SU-DHL-6 (cell line): ENCODE results near the gene MEIS1.

ENCODE experiments used
- H2AFZ ChIP-seq: fragments of 200-600 bp; sonication (generic); 2 replicates; pipeline ENCODE4 v1.6.1; 2014; ENCODE audit warnings: low read depth, mild to moderate bottlenecking, moderate library complexity, mixed read lengths, antibody characterized with exemption, low read length; ENCODE audit not compliant: severe bottlenecking
- H3F3A ChIP-seq: fragments of 200-600 bp; shearing (Covaris generic); 2 replicates; pipeline ENCODE4 v1.6.0; 2016; ENCODE audit warnings: antibody characterized with exemption, mild to moderate bottlenecking; ENCODE audit not compliant: insufficient read depth
- H3K27ac ChIP-seq: fragments of 200-600 bp; sonication (generic); 2 replicates; pipeline ENCODE4 v1.5.1; 2016; ENCODE audit warnings: low read depth, mild to moderate bottlenecking, low read length, moderate library complexity, mixed read lengths
- H3K27me3 ChIP-seq: fragments of 200-600 bp; sonication (generic), shearing (Covaris generic); 2 replicates; pipeline ENCODE4 v1.6.0; 2014; ENCODE audit warnings: mild to moderate bottlenecking, low read length
- H3K36me3 ChIP-seq: fragments of 200-600 bp; sonication (generic); 2 replicates; pipeline ENCODE4 v1.6.1; 2014; ENCODE audit warnings: mild to moderate bottlenecking, low read length, mixed read lengths
- H3K4me2 ChIP-seq: fragments of 300-600, 200-600 bp; shearing (Covaris generic), sonication (generic); 2 replicates; pipeline ENCODE4 v1.6.0; 2014; ENCODE audit warnings: low read length, low read depth, mild to moderate bottlenecking; ENCODE audit not compliant: poor library complexity, severe bottlenecking
- H3K4me3 ChIP-seq: fragments of 200-600 bp; sonication (generic); 2 replicates; pipeline ENCODE4 v1.5.1; 2014; ENCODE audit warnings: antibody characterized with exemption, low read length, mild to moderate bottlenecking, mixed read lengths; ENCODE audit not compliant: insufficient read depth, poor library complexity, severe bottlenecking
- H3K79me2 ChIP-seq: fragments of 200-600 bp; sonication (generic); 2 replicates; pipeline ENCODE4 v1.6.1; 2014; ENCODE audit warnings: mild to moderate bottlenecking, low read length, moderate library complexity; ENCODE audit not compliant: insufficient read depth
- H3K9ac ChIP-seq: fragments of 200-600 bp; sonication (generic); 2 replicates; pipeline ENCODE4 v1.7.0; 2014; ENCODE audit warnings: mild to moderate bottlenecking, low read length
- H3K9me2 ChIP-seq: fragments of 200-600 bp; sonication (generic); replicated peaks from 2 replicates; pipeline ENCODE4 v1.6.1; 2014; ENCODE audit warnings: low read length; ENCODE audit not compliant: insufficient read depth
- H3K9me3 ChIP-seq: fragments of 200-600 bp; sonication (generic); 2 replicates; pipeline ENCODE4 v1.6.1; 2014; ENCODE audit warnings: low read length, mixed read lengths; ENCODE audit not compliant: insufficient read depth
- H4K20me1 ChIP-seq: fragments of 200-600 bp; sonication (generic); 2 replicates; pipeline ENCODE4 v1.6.1; 2014; ENCODE audit warnings: low read depth, mild to moderate bottlenecking, antibody characterized with exemption, low read length, moderate library complexity, mixed read lengths
- CTCF ChIP-seq: fragments of 200-600 bp; sonication (generic); IDR thresholded peaks from one replicate; pipeline ENCODE4 v1.5.1; 2017; ENCODE audit warnings: antibody characterized with exemption, mild to moderate bottlenecking, low read length, moderate library complexity; ENCODE audit not compliant: insufficient read depth, poor library complexity, severe bottlenecking
- EZH2phosphoT487 ChIP-seq: fragments of 200-600 bp; sonication (generic), shearing (Covaris generic); conservative IDR thresholded peaks from 2 replicates; pipeline ENCODE4 v1.6.1; 2018; ENCODE audit warnings: mild to moderate bottlenecking, antibody characterized with exemption, low read length, moderate library complexity, mixed read lengths

The MEIS1 gene

DNA sequence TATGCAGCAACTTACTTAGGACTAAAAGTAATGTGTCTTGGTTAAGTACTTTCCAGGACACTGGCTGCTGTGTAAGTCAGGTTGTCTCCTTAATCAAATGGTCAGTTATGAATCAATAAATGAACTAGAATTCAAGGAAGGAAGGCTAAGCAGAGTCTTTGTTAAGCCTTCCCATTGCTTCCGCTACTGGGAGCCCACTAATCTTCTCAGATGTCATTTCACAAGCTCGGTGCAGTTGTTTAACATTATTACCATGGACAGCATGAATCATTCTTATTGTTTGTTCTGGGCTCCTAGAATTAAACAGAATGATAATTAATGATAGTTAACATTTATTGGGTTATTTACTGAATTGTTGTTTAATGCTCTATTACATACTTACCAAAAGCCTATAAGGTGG is 26.0 kb upstream of the MEIS1 start:
- Histone ChIP-seq H3K27ac (no peak overlapping the region), H3K9me3 (no peaks in the 10 kb centered on the region), H3K79me2 (no peaks in the 10 kb centered on the region), H3K4me3 (no peak overlapping the region), H3K27me3 (no peaks in the 10 kb centered on the region), H3K36me3 (no peaks in the 10 kb centered on the region), H3K4me2 (no peak overlapping the region), H2AFZ (no peak overlapping the region), H3K9ac (no peak overlapping the region), H4K20me1 (no peaks in the 10 kb centered on the region), H3K9me2 (no peaks in the 10 kb centered on the region), H3F3A (no peaks in the 10 kb centered on the region)
- no peak for TF ChIP-seq EZH2phosphoT487
- TF ChIP-seq CTCF: no peak

- H4K20me1 ChIP-seq: no peaks in the 10 kb centered on the region
- H3K27ac ChIP-seq: no peak overlapping the region
- H3K9me2 ChIP-seq: no peaks in the 10 kb centered on the region
- H3K4me2 ChIP-seq: no peak overlapping the region
- no peak overlapping the region for H2AFZ ChIP-seq
- H3F3A ChIP-seq: no peaks in the 10 kb centered on the region
- H3K36me3 ChIP-seq: no peaks in the 10 kb centered on the region
- TF ChIP-seq CTCF (no peak), EZH2phosphoT487 (no peak)
- H3K27me3 ChIP-seq: no peaks in the 10 kb centered on the region
- no peaks in the 10 kb centered on the region for H3K9me3 ChIP-seq
- no peak overlapping the region for H3K9ac ChIP-seq
- H3K4me3 ChIP-seq: no peak overlapping the region
- no peaks in the 10 kb centered on the region for H3K79me2 ChIP-seq
These were observed 22.1 kb upstream of the MEIS1 start for GRCh38 chr2:66412874-66413273.

GRCh38 chr2:66414896-66415295 is 20.0 kb upstream of the MEIS1 start:
- Histone ChIP-seq H3K9ac (no peak overlapping the region), H3K27ac (no peak overlapping the region), H3K9me2 (no peaks in the 10 kb centered on the region), H3K27me3 (no peaks in the 10 kb centered on the region), H3K36me3 (no peaks in the 10 kb centered on the region), H3K79me2 (no peaks in the 10 kb centered on the region), H2AFZ (no peak overlapping the region), H3K9me3 (no peaks in the 10 kb centered on the region), H3F3A (no peaks in the 10 kb centered on the region), H3K4me3 (no peak overlapping the region), H3K4me2 (no peak overlapping the region), H4K20me1 (no peaks in the 10 kb centered on the region)
- no peak for TF ChIP-seq CTCF
- no peak for TF ChIP-seq EZH2phosphoT487

- no peaks in the 10 kb centered on the region for H3K9me3 ChIP-seq
These were observed 16.5 kb upstream of the MEIS1 start for GRCh38 chr2:66418381-66418780.

More at GRCh38 chr2:66418381-66418780, 16.5 kb upstream of the MEIS1 start:
- TF ChIP-seq CTCF (no peak), EZH2phosphoT487 (no peak)
- no peaks in the 10 kb centered on the region for H3K79me2 ChIP-seq
- H3K4me2 ChIP-seq: no peak overlapping the region
- H3K4me3 ChIP-seq: no peak overlapping the region
- no peak overlapping the region for H3K9ac ChIP-seq
- no peaks in the 10 kb centered on the region for H3K27me3 ChIP-seq
- H3K9me2 ChIP-seq: no peaks in the 10 kb centered on the region
- H3F3A ChIP-seq: no peaks in the 10 kb centered on the region
- no peak overlapping the region for H2AFZ ChIP-seq
- no peaks in the 10 kb centered on the region for H3K36me3 ChIP-seq
- H3K27ac ChIP-seq: no peak overlapping the region
- no peaks in the 10 kb centered on the region for H4K20me1 ChIP-seq
